Inflammatory macrophage treated with lipopolysaccharide for 4 hours (primary cell): ENCODE data around the gene WNT9A.
"Not testable (repeated sequence)": the region's sequence is repeated elsewhere in the genome, so short reads cannot be mapped to it uniquely, and the experiment has no call there.

Experiments used
- DNase-seq: peaks from one replicate; pipeline ENCODE4 v3.0.0-alpha.2; 2020

WNT9A gene

DNA sequence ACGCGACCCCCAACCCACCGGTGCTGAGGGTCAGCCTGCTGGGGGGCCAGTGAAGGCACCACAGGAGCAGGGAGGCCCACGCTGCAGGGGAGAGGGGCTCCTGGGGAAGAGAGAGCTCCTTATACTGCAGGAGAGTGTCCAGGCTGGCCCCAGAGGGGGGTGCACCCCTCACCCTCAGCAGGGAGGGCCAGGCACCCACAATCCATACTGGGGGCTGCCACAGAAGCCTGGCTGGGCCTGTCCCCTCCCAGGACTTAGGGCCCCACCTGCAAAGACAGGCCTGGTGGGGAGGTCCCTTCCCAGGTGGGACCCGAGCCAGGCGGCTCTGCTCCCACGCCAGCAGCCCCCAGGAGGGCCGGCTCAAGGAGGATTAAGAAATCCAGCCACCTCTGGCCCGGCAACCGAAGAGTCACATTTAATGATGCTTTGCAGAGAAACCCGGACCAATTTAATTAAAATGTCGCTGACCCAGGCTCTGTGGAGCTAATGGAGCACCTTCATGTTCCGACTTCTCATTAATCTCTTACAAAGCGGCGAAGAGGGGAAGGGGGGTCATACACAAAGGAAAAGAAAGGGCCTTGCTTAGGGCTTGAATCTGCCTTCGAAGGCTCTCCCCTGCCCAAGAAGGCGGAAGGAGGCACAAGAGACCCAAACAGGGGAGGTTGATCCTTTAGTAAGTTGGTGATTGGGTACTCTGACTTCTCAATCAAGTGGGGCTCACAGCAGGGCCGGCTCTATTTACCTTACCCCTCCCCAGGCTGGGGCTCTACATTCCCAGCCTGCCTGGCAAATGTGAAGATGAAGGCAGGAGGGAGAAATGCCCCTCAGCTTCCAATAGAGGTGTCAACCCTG, 25.0 kb downstream of the WNT9A start:
- DNase-seq = no peak

DNA sequence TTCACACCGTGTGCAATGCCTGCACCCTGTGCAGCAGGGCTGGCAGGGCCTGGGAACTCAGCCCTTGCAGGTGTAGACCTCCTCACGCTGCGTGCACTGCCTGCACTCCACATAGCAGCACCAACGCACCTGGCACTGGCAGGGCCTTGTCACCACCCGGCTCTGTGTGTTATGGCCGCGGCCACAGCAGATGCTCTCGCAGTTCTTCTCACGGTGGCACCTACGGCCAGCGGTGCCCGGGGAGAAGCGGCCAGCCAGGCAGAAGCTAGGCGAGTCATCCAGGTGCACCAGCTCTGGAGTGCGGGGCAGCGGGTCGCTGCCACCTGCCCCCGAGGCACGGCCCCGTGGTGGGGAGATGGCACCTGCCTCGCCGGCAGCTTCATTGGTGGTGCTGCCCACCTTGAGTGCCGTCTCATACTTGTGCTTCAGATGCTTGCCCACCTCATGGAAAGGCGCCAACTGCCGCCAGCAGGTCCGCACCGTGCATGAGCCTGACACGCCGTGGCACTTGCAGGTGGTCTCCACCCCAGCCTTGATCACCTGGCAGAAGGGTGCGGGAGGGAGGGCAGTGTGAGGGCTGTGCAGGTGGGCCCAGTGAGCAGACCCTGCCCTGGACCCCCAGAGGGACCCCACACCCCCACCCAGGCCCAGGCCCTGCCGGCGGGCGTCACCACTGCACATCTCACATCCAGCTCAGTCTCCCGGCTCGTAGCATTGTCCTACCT, 26.1 kb downstream of the WNT9A start:
- DNase-seq = no peak

DNA sequence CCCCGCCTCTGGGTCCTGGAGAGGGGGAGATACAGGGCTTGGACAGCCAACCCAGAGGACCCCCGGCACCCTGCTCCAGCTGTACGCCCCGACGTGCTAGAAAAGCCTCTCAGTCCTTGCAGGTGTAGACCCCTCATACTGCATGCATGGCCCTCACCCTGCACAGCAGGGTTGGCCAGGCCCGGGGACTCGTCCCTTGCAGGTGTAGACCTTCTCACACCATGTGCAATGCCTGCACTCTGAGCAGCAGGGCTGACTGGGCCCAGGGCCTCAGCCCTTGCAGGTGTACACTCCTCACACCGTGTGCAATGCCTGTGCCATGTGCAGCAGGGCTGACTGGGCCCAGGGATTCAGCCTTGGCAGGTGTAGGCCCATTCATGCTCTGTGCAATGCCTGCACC, 26.8 kb downstream of the WNT9A start:
- no peak for DNase-seq

DNA sequence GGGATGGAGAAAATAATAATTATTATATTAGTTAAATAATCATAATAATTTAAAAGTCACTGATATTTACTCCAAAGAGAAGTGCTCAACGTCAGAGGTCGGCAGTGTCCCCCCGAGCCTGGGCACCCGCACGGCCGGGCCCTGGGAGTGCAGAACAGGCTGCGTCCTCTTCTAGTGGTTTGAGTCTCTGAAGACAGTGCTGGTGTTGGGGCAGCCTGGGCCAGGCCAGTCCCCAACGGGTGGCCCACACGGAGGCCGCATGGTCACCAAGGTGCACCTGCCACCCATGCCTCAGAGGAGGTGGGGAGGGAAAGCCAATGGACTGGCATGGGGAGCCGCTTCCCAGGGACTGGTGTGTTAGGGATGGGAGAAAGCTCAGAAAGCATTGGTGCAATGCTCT, 27.3 kb downstream of the WNT9A start:
- DNase-seq = no peak

DNA sequence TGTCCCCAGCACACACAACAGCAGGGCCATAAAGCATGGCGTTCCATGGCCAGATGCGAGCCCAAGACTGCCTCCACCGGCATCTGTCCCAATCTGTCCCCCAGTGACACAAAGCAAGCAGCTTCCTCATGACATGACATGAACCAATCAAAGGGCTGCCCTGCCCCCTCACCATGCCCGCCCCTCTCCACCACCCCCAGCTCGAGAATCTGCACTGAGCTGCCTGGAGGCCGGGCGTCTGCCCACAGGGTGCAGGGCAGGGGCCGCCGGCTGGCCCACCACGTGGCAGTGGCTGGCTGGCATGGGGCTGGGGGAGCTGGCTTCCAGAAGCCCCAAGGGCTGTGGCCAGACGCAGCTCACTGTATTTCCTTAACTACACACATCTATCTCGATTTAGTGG, 27.8 kb downstream of the WNT9A start:
- no peak for DNase-seq

DNA sequence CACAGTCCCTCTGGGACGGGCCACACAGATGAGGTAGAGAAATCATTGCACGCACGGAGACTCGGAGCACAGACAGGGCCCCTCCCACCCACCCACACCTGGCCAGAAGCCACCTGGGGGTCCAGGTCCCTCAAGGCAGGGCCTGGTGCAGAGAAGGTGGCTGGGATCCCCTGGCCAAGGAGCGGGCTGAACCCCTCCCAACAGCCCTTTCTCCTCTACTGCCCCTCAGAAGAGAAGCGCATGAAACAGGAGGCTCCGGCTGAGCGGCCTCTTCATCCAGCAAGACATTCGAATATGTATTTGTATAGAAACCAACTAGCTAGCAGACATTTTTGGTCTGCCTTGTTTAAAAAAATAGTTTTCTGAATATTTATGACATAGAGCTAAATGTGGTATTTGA, 29.0 kb downstream of the WNT9A start:
- DNase-seq = no peak

DNA sequence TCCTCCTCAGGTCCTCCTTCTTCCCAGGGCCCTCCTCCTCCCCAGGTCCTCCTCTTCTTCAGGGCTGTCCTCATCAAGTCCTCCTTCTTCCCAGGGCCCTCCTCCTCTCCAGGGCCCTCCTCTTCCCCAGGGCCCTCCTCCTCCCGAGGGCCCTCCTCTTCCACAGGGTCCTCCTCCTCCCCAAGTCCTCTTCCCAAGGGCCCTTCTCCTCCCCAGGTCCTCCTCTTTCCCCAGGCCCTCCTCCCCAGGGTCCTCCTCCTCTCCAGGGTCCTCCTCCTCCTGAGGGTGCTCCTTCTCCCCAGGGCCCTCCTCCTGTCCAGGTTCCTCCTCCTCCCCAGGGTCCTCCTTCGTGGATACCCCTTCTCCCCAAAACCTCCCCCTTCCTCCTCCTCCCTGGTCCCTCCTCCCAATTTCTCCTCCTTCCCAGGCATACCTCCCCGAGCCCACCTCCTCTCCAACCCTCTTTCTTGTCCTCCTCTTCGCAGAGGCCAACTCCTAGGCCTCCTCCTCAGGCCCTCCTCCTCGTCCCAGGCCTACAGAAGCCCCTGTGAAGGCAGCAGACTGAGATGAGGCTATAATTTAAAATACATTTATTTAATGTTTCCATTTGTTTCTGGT, 29.5 kb downstream of the WNT9A start:
- DNase-seq = no peak

DNA sequence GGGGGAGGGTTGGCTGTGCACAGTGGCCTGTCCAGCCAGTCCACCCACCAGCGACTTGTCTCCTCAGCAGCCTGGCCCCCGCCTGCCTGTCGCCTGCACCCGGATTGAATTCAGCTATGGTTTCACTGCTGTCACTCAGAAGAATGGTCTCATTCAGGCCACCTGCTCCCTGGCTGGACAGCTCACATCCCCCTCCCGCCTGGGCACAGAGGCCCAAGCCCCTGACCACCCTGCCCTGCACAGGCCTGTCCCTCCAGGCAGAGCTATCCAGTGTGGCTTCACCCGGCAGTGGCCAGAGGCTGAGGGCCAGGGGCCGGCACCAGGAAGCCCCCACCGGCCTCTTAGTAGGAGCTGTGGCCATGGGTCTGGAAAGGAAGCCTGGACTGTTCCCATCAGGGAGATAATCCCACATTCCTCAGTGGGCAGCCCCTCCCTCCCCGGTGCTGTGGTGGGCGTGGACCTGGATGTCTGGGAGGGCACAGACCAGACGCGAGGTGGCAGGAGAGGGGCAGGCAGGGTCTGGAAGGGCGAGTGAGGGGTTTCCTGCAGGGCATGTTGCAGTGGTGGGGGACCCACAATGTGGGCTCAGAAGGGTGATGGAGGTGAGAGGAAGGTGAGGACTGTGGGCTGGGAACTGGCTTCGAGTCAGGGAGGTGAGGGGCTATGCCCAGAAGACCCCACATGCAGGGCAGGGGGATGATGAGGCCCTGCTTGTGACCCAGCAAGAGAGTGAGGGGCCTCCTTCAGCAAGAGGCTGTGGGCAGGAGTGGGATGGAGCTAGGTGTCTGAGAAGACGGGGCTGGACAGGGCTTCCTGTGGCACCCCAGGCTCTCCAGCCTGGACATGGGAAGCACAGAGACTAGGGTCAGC, 30.4 kb downstream of the WNT9A start:
- no peak for DNase-seq

DNA sequence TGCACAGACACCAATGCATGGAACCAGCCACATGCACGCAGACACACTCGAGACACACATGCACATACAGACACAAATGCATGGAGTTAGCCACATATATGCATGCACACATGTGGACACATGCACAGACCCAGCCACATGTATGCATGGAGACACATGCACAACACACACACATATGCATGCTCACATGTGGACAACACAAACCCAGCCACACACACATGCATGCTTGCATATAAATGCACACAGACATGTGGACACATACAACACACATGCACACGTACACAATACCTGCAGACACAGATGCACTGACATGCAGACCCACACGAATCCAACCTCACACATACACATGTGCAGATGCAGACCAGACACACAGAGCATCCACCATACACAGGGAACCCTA, 31.1 kb downstream of the WNT9A start:
- DNase-seq = no peak

DNA sequence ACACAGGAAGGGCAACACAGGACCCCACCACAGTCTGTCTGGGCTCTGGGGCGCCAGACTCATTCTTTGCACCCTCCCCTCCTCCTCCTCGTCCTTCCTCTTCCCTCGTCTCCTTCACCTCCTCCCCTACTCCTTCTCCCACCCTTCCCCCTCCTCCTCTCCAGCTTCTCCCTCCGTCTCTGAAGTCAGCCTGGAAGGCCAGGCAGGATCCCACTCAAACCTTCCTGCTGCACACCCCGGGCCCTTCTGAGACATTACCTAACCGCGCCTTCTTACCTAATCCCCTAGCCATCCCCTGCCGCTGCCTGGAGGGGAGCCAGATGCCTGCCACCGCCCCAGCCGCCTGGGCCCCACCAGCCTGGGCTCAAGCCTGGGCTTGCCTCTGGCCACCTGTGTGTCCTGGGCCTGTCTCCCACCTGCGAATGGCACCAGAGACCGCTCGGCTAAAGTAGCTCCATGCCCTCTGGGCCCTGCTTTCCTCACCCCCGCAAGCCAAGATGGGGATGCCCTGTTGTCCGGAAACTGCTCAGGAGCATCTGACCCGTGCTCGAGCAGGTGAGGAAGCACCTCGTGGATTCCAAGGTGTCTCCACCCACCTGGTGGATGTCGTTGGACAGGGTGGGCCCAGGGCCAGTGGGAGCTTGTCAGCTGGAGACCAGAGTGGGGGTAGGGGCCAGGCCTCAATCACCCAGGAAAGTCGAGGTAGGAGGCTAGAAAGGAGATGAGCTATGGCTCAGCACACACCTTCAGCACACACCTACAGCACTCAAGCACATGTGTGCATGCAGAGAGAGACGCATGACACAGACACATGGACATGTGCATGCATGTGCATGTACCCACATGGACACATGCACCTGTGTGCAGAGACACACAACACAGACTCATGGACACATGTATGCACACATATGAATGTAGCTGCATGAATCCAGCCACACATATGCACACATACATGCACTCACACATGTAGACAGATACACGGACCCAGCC, 31.9 kb downstream of the WNT9A start:
- no peak for DNase-seq

DNA sequence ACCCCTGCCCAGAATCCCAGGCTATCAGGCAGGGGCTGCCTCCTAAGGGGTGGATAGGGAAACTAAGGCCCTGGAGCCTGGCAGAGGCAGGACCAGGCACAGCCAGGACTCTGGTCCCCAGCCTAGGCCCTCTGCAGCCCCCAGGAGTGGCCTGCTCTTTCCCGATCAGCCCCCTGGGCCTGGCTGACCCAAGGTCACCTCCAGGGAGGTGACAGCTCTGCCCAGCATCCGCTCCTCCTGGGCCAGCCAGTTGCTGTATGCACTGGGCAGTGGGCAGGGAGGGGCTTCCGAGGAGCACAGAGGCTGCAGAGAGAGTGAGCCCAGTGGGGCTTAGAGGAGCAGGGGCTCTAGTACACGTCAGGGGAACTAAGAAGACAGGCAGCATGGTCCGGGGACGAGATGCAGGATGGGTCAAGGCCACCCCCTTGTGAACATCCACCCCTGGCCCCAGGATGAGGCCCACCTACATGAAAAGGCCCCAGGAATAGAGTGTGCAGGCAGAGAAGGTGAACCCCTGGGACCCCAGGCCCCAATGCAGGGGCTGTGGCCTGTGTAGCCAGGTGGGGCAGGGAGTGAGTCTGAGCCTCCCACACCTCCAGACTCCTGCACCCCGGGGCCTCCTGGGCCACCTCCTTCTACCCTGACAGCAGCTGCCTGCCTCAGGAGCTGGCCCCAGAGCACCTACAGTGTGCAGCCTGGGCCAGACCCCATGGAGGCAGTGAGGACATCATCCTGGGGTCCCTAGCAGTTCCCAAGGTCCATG, 32.8 kb downstream of the WNT9A start:
- DNase-seq = no peak

DNA sequence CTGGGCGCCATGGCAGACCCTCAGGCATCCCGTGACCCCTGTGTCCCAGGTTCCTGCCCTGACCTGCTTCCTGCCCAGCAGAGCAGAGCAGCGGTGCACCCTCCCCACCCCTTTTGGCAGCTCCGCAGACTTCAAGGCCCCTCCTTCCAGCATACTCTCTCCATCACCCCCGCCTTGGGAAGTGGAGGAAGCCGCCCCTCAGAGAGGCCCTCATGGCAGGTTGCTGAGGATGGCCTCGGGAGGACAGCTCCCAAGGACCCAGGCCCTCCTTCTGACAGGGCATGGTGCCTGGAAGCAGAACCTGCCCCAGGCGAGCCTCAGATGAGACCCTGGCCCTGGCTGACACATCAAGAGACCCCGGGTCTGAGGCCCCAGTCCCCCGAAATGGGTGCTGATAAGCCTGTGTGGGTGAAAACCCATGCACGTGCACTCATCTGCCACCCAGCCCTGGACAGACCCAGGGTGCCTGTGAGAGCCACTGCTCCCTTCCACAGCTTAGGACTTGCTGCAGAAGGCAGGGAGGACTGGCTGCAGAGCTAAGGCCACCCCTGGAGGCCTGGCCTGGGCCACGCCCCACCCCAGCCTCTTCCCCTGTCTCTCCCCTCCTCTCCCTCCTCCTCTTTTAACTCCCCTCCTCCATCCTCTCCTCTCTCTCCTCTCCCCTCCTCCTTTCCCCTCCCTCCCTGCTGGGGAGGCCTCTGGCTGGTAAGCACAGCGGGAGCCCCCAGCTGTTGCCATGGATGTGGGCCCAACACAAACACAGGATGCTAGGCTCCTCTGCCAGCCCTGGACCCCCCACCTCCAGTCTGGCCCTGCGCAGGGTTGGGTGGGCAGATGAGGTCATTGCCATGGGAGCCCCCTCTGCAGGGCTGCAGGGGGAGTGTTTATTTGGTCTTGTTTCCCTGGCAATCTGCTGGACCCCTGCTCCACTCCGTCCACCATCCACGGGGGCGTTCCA, 33.7 kb downstream of the WNT9A start:
- no peak for DNase-seq

DNA sequence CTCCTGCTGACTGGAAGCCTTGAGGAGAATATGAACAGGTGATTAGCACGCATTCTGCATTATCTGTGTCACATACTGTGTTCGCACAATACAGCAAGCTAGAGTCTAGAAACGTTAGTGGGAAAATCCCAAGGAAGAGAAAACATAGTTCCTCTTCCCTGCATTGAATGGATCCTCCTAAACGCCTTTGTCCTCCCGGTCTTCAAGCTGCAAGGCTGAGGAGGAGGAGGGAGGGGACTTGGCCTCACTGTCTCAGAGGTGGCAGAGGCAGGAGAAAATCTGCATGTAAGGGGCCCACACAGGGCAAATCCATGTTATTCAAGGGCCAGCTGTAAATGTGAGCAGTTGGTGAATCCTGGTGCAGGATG, 34.4 kb downstream of the WNT9A start:
- DNase-seq = no peak

DNA sequence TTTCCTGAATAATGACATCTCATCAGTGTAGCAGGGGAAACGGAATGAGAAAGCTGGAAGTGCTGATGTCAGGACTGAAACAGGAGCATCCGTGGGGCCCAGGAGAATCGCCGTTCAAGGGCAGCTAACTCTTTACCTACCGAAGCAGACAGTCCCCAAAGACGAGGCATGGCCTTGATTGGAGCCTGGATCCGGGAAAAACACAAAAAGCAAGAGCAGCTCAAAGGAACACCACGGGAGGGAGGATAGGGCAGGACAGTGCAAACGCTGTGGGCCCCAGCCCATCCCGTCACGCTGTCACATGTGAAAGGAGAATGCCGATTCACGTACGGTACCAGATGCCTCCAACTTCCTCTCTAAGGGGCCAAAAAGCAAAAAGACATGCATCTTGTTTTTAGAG, 34.9 kb downstream of the WNT9A start:
- DNase-seq = no peak

DNA sequence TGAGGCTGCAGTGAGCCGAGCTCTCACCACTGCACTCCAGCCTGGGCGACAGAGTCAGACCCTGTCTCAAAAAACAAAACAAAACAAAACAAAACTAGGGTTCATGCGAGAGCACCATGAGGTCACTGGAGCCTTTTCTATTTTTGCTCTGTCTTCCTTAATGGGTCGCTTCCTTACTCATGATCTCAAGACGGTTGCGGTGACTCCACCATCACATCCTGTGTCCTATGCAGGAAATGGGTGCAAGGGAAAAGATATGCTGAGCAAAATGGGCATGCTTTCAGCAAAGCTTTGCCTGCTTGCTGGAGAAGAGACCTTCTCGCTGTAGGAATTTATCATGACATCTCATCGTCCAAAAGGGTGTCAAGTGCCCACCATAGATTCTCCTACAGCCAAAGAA, 36.4 kb downstream of the WNT9A start:
- DNase-seq = no peak

DNA sequence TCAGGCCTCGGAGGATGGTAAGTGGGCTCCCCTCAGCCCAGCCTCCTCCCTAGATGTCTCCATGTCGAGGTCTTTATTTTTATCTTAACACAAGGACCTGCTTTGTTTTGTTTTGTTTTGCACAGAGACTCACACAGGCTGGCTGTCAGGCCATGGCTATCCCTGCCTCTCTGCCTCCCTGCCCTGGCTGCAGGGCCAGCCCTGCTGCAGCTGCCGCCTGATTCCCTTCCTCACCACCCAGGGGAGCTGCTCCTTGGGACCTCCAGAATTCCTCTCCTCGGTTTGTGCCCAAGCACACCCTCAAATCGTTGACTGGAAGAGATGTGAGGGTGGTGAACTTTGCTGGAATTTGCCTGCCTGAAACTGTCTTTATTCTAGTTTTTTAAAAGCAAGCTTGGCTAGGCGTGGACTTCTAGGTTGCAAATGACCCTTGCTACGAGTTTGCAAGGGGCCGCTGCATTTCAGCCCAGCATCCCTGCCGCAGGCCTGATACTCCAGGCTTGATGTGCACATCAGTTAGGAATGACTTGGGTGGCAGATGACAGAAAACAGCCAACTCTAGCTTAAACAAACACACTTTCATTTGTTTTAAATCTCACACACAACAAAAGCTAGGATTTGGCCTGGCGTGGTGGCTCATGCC, 37.1 kb downstream of the WNT9A start:
- no peak for DNase-seq

DNA sequence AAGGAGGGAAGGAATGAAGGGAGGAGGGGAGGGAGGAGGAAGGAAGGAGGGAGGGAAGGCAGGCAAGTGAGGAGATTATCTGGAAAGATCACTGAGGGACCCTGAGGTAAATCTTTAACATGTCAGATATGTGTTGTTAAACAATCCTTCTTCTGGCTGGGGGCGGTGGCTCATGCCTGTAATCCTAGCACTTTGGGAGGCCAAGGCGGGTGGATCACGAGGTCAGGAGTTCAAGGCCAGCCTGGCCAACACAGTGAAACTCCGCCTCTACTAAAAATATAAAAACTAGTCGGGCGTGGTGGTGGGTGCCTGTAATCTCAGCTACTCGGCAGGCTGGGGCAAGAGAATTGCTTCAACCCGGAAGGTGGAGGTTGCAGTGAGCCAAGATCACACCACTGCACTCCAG, 37.8 kb downstream of the WNT9A start:
- DNase-seq = not testable (repeated sequence)

DNA sequence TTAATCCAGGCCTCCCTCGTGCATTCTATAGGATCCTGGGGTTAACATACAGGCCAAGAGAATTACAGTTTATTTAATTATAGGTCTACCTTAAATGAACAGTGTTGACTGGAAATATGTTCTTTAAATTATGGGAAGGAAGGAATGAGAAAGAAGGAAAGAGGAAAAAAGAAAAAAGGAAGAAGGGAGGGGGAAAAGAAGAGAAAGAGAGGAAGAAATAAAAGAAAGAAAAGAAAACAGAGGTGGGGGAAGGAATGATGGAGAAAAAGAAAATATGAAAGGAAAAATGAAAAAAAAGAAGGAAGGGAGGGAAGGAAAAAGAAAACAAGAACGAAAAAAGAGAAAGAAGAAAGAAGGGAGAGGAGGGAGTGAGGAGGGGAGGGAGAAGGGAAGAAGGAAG, 38.5 kb downstream of the WNT9A start:
- no peak for DNase-seq

DNA sequence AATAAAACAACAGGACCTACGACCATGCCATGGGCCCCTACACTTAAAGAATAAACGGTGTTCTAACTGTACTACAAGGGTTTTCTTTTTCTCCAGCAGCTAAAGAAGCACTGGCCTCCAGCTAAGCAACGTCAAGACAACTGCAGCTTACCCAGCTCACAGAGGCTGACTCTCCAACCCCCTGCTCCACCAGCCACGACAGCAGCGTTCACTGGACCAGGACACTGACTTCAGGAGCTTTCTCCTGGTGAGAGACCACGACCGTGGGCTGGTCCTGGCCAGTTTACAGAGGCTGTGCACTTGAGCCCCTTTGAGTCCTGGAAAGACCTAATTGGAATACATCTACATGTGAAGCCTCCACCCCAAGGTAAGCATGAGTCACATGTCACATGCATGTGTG, 39.4 kb downstream of the WNT9A start:
- no peak for DNase-seq
